NCI-H82 treated with DMSO at 0.1 percent for 48 hours (cell line): ENCODE measurements around the gene SPSB2.

Source experiments
- DNase-seq: peaks from one replicate; lab custom pipeline; 2025; ENCODE audit not compliant: unreplicated experiment; lab: John Stamatoyannopoulos, UW

SPSB2 gene

GRCh38 chr12:6821591-6822425 is 51.3 kb downstream of the SPSB2 start, which contains the start of gene GPR162:
TSS of gene GPR162 (plus strand) at chr12:6821821. CDS start at chr12:6823899, 2,078 bp downstream.
- peak; percentile 48 for DNase-seq
